GM21529 (cell line): Measurements from ENCODE around the gene UBE3C.
"Not testable (repeated sequence)": the region's sequence is repeated elsewhere in the genome, so short reads cannot be mapped to it uniquely, and the experiment has no call there.

Source experiments
- ATAC-seq: cut with Tn5 transposase; IDR thresholded peaks from one replicate; pipeline ENCODE4 v1.9.1; 2021; ENCODE audit not compliant: unreplicated experiment

The UBE3C gene

GRCh38 chr7:157269341-157270059 lies 130.8 kb downstream of the UBE3C start:
- ATAC-seq, result no peak

GRCh38 chr7:157270060-157270444 lies 131.3 kb downstream of the UBE3C start:
- no peak for ATAC-seq

GRCh38 chr7:157271315-157271990 lies 132.7 kb downstream of the UBE3C start:
- no peak for ATAC-seq

- ATAC-seq, result no peak
These were observed 133.2 kb downstream of the UBE3C start for GRCh38 chr7:157271991-157272324.

GRCh38 chr7:157272351-157273207 lies 133.9 kb downstream of the UBE3C start:
- no peak for ATAC-seq

- ATAC-seq, result peak; percentile 74
These were observed 134.7 kb downstream of the UBE3C start for GRCh38 chr7:157273208-157274093.

- ATAC-seq, result not testable (repeated sequence)
These were observed 135.4 kb downstream of the UBE3C start for GRCh38 chr7:157274094-157274634.

- ATAC-seq, result no peak
These were observed 136.3 kb downstream of the UBE3C start for GRCh38 chr7:157274991-157275427.

GRCh38 chr7:157276091-157276561 lies 137.4 kb downstream of the UBE3C start:
- no peak for ATAC-seq

GRCh38 chr7:157276731-157277562 lies 138.2 kb downstream of the UBE3C start:
- no peak for ATAC-seq

- not testable (repeated sequence) for ATAC-seq
These were observed 138.8 kb downstream of the UBE3C start for GRCh38 chr7:157277568-157277967.

- no peak for ATAC-seq
These were observed 139.6 kb downstream of the UBE3C start for GRCh38 chr7:157278167-157278790.

- peak; percentile 67 for ATAC-seq
These were observed 140.3 kb downstream of the UBE3C start for GRCh38 chr7:157278791-157279724.

- ATAC-seq, result no peak
These were observed 141.1 kb downstream of the UBE3C start for GRCh38 chr7:157279741-157280215.

GRCh38 chr7:157280216-157280841 lies 141.6 kb downstream of the UBE3C start:
- no peak for ATAC-seq

- ATAC-seq, result no peak
These were observed 142.7 kb downstream of the UBE3C start for GRCh38 chr7:157281221-157281998.
